B cell (primary cell): Measurements from ENCODE around the gene MBTPS1.

Experiments used
- CTCF ChIP-seq: fragments of 200-600 bp; IDR thresholded peaks from one replicate; pipeline ENCODE4 v1.8.0; 2022; ENCODE audit warnings: antibody characterized with exemption, mild to moderate bottlenecking
- EZH2 ChIP-seq: IDR thresholded peaks from 2 replicates; pipeline ENCODE4 v1.6.1; 2012; ENCODE audit warnings: borderline replicate concordance, low read depth, mild to moderate bottlenecking, moderate library complexity, low read length; ENCODE audit not compliant: insufficient read depth, poor library complexity, severe bottlenecking

GRCh38 chr16:84105301-84105815, 11.4 kb downstream of the MBTPS1 start:
- TF ChIP-seq CTCF, result no peak
- TF ChIP-seq EZH2, result no peak
